Activated CD8-positive, alpha-beta memory T cell treated with anti-CD3 and anti-CD28 coated beads for 4 hours (primary cell): ENCODE results near the gene TP53BP1.
"Not testable (repeated sequence)": the region's sequence is repeated elsewhere in the genome, so short reads cannot be mapped to it uniquely, and the experiment has no call there.

Experiments
- DNase-seq, 2 donors: peaks; one replicate each; pipeline ENCODE4 v3.0.0-alpha.2; 2020; ENCODE audit warnings: low read depth in 2 of 2

Gene TP53BP1, protein sequence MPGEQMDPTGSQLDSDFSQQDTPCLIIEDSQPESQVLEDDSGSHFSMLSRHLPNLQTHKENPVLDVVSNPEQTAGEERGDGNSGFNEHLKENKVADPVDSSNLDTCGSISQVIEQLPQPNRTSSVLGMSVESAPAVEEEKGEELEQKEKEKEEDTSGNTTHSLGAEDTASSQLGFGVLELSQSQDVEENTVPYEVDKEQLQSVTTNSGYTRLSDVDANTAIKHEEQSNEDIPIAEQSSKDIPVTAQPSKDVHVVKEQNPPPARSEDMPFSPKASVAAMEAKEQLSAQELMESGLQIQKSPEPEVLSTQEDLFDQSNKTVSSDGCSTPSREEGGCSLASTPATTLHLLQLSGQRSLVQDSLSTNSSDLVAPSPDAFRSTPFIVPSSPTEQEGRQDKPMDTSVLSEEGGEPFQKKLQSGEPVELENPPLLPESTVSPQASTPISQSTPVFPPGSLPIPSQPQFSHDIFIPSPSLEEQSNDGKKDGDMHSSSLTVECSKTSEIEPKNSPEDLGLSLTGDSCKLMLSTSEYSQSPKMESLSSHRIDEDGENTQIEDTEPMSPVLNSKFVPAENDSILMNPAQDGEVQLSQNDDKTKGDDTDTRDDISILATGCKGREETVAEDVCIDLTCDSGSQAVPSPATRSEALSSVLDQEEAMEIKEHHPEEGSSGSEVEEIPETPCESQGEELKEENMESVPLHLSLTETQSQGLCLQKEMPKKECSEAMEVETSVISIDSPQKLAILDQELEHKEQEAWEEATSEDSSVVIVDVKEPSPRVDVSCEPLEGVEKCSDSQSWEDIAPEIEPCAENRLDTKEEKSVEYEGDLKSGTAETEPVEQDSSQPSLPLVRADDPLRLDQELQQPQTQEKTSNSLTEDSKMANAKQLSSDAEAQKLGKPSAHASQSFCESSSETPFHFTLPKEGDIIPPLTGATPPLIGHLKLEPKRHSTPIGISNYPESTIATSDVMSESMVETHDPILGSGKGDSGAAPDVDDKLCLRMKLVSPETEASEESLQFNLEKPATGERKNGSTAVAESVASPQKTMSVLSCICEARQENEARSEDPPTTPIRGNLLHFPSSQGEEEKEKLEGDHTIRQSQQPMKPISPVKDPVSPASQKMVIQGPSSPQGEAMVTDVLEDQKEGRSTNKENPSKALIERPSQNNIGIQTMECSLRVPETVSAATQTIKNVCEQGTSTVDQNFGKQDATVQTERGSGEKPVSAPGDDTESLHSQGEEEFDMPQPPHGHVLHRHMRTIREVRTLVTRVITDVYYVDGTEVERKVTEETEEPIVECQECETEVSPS (N-terminal part only)

GRCh38 chr15:43492673-43493601 lies at the start of gene TP53BP1:
Gene TP53BP1 (minus strand): TSS chr15:43493156. CDS start chr15:43493043, 113 bp downstream.
- peak; percentile 85 to 93 for DNase-seq

- DNase-seq = no peak
Measured at GRCh38 chr15:43541785-43542184, 48.8 kb upstream of the TP53BP1 start.

GRCh38 chr15:43538091-43538490 lies 45.1 kb upstream of the TP53BP1 start:
- no peak for DNase-seq

GRCh38 chr15:43534897-43535296 lies 41.9 kb upstream of the TP53BP1 start:
- no peak for DNase-seq

- not testable (repeated sequence) for DNase-seq
Measured at GRCh38 chr15:43532826-43533225, 39.9 kb upstream of the TP53BP1 start.

GRCh38 chr15:43531018-43531670 lies 38.2 kb upstream of the TP53BP1 start:
- no peak for DNase-seq

DNA sequence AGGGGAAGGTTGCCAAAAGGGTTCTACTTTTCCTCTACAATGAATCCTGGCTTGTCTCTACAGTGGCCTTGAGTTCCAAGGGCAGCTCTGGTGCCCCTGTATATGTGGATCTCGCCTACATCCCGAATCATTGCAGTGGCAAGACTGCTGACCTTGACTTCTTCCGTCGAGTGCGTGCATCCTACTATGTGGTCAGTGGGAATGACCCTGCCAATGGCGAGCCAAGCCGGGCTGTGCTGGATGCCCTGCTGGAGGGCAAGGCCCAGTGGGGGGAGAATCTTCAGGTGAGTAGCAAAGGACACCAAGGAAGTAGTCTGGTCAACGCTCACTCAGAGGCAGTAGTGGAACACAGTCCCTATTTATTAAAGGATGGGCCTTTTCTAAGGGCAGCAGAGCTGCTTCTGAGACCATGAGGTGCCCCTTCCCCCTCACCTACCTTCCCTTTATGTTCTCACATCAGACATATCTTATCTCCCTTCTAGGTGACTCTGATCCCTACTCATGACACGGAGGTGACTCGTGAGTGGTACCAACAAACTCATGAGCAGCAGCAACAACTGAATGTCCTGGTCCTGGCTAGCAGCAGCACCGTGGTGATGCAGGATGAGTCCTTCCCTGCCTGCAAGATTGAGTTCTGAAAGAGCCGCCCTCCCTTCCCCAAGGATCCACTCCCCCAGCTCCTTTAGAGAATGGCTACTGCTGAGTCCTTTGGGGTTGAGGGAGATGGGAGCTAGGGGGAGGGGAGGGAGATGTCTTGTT lies 36.8 kb upstream of the TP53BP1 start:
- DNase-seq = no peak

- no peak for DNase-seq
Measured at GRCh38 chr15:43529141-43529540, 36.2 kb upstream of the TP53BP1 start.

- no peak for DNase-seq
Measured at GRCh38 chr15:43528542-43529007, 35.6 kb upstream of the TP53BP1 start.

GRCh38 chr15:43527802-43528541 lies 35.0 kb upstream of the TP53BP1 start:
- no peak for DNase-seq

- DNase-seq = no peak
Measured at GRCh38 chr15:43527016-43527801, 34.3 kb upstream of the TP53BP1 start.

- DNase-seq = no peak
Measured at GRCh38 chr15:43526261-43526930, 33.4 kb upstream of the TP53BP1 start.

DNA sequence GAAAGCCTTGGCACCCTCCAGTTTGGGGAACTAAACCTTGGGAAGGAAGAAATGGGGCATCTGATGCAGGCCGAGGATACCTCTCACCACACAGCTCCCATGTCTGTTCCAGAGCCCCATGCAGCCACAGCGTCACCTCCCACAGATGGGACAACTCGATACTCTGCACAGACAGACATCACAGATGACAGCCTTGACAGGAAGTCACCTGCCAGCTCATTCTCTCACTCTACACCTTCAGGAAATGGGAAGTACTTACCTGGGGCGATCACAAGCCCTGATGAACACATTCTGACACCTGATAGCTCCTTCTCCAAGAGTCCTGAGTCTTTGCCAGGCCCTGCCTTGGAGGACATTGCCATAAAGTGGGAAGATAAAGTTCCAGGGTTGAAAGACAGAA lies 32.2 kb upstream of the TP53BP1 start:
- DNase-seq = no peak

GRCh38 chr15:43524254-43524845 lies 31.4 kb upstream of the TP53BP1 start:
- DNase-seq = no peak

DNA sequence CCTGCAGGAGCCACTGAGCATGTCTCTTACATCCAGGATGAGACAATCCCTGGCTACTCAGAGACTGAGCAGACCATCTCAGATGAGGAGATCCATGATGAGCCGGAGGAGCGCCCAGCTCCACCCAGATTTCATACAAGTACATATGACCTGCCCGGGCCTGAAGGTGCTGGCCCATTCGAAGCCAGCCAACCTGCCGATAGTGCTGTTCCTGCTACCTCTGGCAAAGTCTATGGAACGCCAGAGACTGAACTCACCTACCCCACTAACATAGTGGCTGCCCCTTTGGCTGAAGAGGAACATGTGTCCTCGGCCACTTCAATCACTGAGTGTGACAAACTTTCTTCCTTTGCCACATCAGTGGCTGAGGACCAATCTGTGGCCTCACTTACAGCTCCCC lies 30.7 kb upstream of the TP53BP1 start:
- no peak for DNase-seq

DNA sequence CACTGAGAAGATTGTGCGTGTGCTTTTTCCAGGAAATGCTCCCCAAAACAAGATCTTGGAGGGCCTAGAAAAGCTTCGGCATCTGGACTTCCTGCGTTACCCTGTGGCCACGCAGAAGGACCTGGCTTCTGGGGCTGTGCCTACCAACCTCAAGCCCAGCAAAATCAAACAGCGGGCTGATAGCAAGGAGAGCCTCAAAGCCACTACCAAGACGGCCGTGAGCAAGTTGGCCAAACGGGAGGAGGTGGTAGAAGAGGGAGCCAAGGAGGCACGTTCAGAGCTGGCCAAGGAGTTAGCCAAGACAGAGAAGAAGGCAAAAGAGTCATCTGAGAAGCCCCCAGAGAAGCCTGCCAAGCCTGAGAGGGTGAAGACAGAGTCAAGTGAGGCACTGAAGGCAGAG lies 29.3 kb upstream of the TP53BP1 start:
- no peak for DNase-seq

GRCh38 chr15:43521419-43521818 lies 28.5 kb upstream of the TP53BP1 start:
- no peak for DNase-seq
